ENCODE results near the gene GNPTG.

GNPTG gene

DNA sequence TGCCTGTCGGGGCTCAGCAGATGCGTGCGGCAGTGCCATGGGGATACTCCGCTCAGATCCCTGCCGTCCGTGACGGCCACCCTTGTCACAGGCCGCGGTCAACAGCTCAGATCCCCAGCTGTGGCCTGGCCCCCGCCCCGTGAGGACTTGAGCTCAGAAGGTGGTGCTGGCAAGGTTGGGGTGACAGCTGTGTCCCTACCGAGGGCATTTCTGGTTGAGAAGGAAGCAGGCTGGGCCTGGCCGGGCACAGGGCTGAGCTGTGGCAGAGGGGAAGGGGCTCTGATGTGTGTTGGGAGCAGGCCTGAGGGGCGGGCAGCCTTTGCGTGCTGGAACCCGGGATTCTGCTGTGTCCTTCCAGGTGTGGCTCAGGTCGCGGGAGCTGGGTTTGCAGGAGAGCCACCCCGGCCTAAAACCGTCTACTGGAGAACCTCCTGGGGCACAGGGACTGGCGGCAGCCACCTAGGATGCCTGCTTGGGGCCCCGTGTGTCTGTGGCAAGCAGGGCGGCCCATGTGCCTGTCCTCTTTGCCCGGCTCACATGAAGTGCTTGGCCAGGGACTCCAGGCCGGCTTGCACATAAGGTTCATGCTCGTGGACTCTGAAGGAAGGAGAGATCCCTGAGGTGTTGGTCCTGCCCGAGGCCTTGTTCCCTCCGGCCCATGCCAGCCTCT is 37.2 kb upstream of the GNPTG start:
- Histone ChIP-seq H2BK12ac (ENCODE audit: low read length) (no peak overlapping the region), H4K91ac (ENCODE audit: low read depth, low read length) (no peak overlapping the region), H3K4ac (ENCODE audit: low read depth, low read length) (peak overlapping the region; percentile 86), H4K12ac (ENCODE audit: low read depth, low read length) (no peak overlapping the region), H3K27me3 (ENCODE audit: insufficient read depth, low read length) (no peaks in the 10 kb centered on the region), H3K9ac (ENCODE audit: low read length) (no peak overlapping the region), H3K9me3 (ENCODE audit: insufficient read depth, low read depth, low read length) (peaks cover 4% of the 10 kb centered on the region), H3K79me2 (ENCODE audit: control insufficient read depth, insufficient read depth, low read length, poor library complexity) (peaks cover 42% of the 10 kb centered on the region), H3K18ac (ENCODE audit: low read length) (no peak overlapping the region), H2BK120ac (ENCODE audit: insufficient read depth, low read length, poor library complexity) (no peak overlapping the region), H2AK5ac (ENCODE audit: low read length) (no peak overlapping the region), H3K4me2 (ENCODE audit: low read length) (no peak overlapping the region), H3K14ac (ENCODE audit: low read length) (no peak overlapping the region), H3K4me3 (ENCODE audit: low read depth, low read length) (no peak overlapping the region), H3K79me1 (ENCODE audit: low read length) (no peaks in the 10 kb centered on the region), H4K8ac (ENCODE audit: low read depth, low read length) (no peak overlapping the region), H3K36me3 (ENCODE audit: control insufficient read depth in 1 of 2, insufficient read depth in 2 of 2, low read length in 2 of 2) (peaks cover 70 to 75% of the 10 kb centered on the region in 2 experiments), H3K4me1 (ENCODE audit: control insufficient read depth in 1 of 2, insufficient read depth in 2 of 2, low read length in 2 of 2) (peaks cover 11 to 13% of the 10 kb centered on the region in 2 experiments), H2AFZ (ENCODE audit: insufficient read depth, low read length, poor library complexity) (no peak overlapping the region), H2BK5ac (ENCODE audit: low read depth, low read length, poor library complexity) (no peak overlapping the region), H3K27ac (ENCODE audit: low read depth, low read length) (no peak overlapping the region), H3K23ac (ENCODE audit: low read length) (no peak overlapping the region)
- no peak for DNase-seq
- no CpG with 5 or more reads among the region's 28 CpGs for WGBS (ENCODE audit: extremely low coverage, insufficient coverage, insufficient read length)

DNA sequence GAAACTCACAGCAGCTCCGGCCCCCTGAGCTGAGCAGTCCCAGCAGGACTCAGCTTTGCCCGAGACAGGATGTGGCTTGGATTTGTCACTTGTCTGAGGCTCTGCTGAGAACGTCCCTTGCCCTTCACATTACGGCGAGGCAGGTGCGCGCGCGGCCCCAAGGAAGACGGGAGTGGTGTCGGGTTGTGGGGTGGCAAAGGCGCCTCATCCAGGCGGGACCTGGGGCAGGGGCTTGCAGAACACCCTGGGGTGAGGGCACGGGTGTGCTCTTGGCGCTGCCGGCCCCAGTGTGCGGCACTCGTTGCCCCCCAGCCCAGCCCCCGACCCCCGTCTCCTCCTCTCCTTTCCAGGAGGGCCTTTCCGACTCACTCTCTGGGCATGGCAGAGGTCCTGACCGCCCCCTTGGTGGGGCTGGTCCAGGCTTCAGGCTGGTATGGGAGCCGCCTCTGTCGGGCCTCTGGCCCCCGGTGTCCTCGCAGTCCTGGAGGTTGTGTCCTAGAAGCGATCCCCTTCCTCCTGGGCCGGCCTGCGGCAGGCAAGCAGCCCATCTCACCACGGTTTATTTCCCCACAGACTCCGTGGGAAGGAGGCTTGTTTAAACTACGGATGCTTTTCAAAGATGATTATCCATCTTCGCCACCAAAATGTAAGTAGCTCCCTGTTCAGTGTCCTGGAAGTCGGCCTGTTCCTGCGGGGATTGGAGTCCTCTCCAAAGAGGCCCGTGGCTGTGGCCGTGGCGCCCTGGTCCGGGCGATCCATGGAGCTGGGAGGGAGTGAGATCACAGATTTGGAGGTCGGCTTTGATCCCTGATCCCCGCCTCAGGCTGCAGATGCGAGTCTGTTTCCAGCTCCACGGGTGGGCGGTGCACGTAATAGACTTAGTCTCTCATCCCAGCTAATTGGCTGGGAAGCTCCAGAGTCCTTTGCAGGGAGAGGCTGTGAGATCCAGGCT is 36.4 kb upstream of the GNPTG start:
- H3K27me3 ChIP-seq (ENCODE audit: insufficient read depth, low read length): no peaks in the 10 kb centered on the region
- H4K91ac ChIP-seq (ENCODE audit: low read depth, low read length): no peak overlapping the region
- no peak overlapping the region for H3K4me2 ChIP-seq (ENCODE audit: low read length)
- no peak overlapping the region for H2BK12ac ChIP-seq (ENCODE audit: low read length)
- H2BK120ac ChIP-seq (ENCODE audit: insufficient read depth, low read length, poor library complexity): no peak overlapping the region
- H3K9ac ChIP-seq (ENCODE audit: low read length): no peak overlapping the region
- peak overlapping the region; percentile 16 for H3K4ac ChIP-seq (ENCODE audit: low read depth, low read length)
- peaks cover 78 to 83% of the 10 kb centered on the region in 2 experiments for H3K36me3 ChIP-seq (ENCODE audit: control insufficient read depth in 1 of 2, insufficient read depth in 2 of 2, low read length in 2 of 2)
- H3K27ac ChIP-seq (ENCODE audit: low read depth, low read length): no peak overlapping the region
- peaks cover 36% of the 10 kb centered on the region for H3K79me2 ChIP-seq (ENCODE audit: control insufficient read depth, insufficient read depth, low read length, poor library complexity)
- H3K4me3 ChIP-seq (ENCODE audit: low read depth, low read length): no peak overlapping the region
- H3K18ac ChIP-seq (ENCODE audit: low read length): no peak overlapping the region
- peaks cover 11 to 13% of the 10 kb centered on the region in 2 experiments for H3K4me1 ChIP-seq (ENCODE audit: control insufficient read depth in 1 of 2, insufficient read depth in 2 of 2, low read length in 2 of 2)
- no peak overlapping the region for H4K8ac ChIP-seq (ENCODE audit: low read depth, low read length)
- no peak overlapping the region for H3K23ac ChIP-seq (ENCODE audit: low read length)
- H4K12ac ChIP-seq (ENCODE audit: low read depth, low read length): no peak overlapping the region
- no peaks in the 10 kb centered on the region for H3K79me1 ChIP-seq (ENCODE audit: low read length)
- peaks cover 4% of the 10 kb centered on the region for H3K9me3 ChIP-seq (ENCODE audit: insufficient read depth, low read depth, low read length)
- no peak for DNase-seq
- no peak overlapping the region for H2AFZ ChIP-seq (ENCODE audit: insufficient read depth, low read length, poor library complexity)
- no peak overlapping the region for H3K14ac ChIP-seq (ENCODE audit: low read length)
- no peak overlapping the region for H2AK5ac ChIP-seq (ENCODE audit: low read length)
- no CpG with 5 or more reads among the region's 46 CpGs for WGBS (ENCODE audit: extremely low coverage, insufficient coverage, insufficient read length)
- H2BK5ac ChIP-seq (ENCODE audit: low read depth, low read length, poor library complexity): no peak overlapping the region

DNA sequence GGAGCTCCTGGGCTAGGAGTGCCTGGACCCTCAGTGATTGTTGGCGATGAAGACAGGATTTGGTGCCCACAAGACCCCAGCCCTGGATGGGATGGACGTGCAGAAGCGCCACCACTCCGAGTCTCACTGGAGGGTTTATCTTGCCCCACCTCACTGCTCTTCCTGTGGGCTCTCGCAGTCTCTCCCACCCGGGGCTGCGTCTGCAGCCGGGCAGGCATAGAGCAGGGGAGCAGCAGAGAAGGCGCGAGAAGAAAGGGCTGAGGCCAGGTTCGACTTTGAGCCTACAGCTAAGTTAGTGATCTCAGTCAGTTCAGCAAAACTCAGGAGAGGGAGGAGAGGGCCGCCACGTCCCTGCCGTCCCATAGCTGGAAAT is 35.7 kb upstream of the GNPTG start:
- Histone ChIP-seq H2BK12ac (ENCODE audit: low read length) (no peak overlapping the region), H3K79me1 (ENCODE audit: low read length) (no peaks in the 10 kb centered on the region), H3K4me3 (ENCODE audit: low read depth, low read length) (no peak overlapping the region), H3K14ac (ENCODE audit: low read length) (no peak overlapping the region), H3K9me3 (ENCODE audit: insufficient read depth, low read depth, low read length) (peaks cover 4% of the 10 kb centered on the region), H3K18ac (ENCODE audit: low read length) (no peak overlapping the region), H3K9ac (ENCODE audit: low read length) (no peak overlapping the region), H3K36me3 (ENCODE audit: control insufficient read depth in 1 of 2, insufficient read depth in 2 of 2, low read length in 2 of 2) (peaks cover 84 to 90% of the 10 kb centered on the region in 2 experiments), H3K23ac (ENCODE audit: low read length) (no peak overlapping the region), H3K27ac (ENCODE audit: low read depth, low read length) (no peak overlapping the region), H3K4me2 (ENCODE audit: low read length) (no peak overlapping the region), H4K12ac (ENCODE audit: low read depth, low read length) (no peak overlapping the region), H2AK5ac (ENCODE audit: low read length) (no peak overlapping the region), H2BK5ac (ENCODE audit: low read depth, low read length, poor library complexity) (no peak overlapping the region), H3K4ac (ENCODE audit: low read depth, low read length) (no peak overlapping the region), H2BK120ac (ENCODE audit: insufficient read depth, low read length, poor library complexity) (no peak overlapping the region), H4K8ac (ENCODE audit: low read depth, low read length) (no peak overlapping the region), H3K79me2 (ENCODE audit: control insufficient read depth, insufficient read depth, low read length, poor library complexity) (peaks cover 30% of the 10 kb centered on the region), H3K4me1 (ENCODE audit: control insufficient read depth in 1 of 2, insufficient read depth in 2 of 2, low read length in 2 of 2) (peaks cover 8 to 9% of the 10 kb centered on the region in 2 experiments), H3K27me3 (ENCODE audit: insufficient read depth, low read length) (no peaks in the 10 kb centered on the region), H4K91ac (ENCODE audit: low read depth, low read length) (no peak overlapping the region), H2AFZ (ENCODE audit: insufficient read depth, low read length, poor library complexity) (no peak overlapping the region)
- WGBS (ENCODE audit: extremely low coverage, insufficient coverage, insufficient read length): no CpG with 5 or more reads among the region's 14 CpGs
- DNase-seq: no peak

DNA sequence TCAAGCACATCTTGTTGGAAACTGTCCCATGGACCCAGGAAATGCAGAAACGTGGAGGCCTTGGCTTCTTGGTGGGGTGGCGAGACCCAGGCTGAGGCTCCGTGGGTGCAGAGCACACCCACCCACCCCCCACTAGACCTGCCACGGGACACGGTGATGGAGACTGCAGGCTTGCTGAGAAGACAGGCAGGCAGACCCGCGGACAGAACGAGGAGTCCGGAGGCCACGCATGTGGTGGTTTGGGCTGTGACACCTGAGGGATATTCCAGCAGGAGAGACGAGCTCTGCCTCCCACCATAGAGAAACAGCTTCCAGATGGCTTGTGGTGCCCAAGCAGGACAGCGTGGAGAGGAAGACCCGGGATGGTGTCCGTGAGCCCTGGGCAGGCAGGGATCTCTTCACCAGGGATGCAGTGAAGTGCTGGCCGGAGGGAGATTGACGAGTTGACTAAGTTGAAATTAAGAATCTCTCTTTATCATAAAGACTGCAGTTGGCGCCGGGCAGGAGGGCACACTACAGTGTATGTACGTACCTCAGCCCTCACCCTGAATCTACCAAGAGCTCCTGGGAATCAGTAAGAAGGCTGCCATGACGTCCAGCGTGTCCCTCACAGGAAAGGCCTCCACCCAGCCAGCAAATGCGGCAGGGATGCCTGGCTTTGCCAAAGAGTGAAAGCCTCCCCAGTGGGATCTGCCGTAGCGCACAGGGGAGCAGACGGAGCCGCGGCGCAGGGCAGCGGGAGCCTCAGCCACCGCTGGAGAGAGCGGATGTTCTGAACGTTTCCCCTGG is 34.1 kb upstream of the GNPTG start:
- Histone ChIP-seq H3K79me1 (ENCODE audit: low read length) (no peaks in the 10 kb centered on the region), H3K4me1 (ENCODE audit: control insufficient read depth in 1 of 2, insufficient read depth in 2 of 2, low read length in 2 of 2) (no peaks in the 10 kb centered on the region), H3K4me3 (ENCODE audit: low read depth, low read length) (no peak overlapping the region), H2BK5ac (ENCODE audit: low read depth, low read length, poor library complexity) (no peak overlapping the region), H3K27me3 (ENCODE audit: insufficient read depth, low read length) (no peaks in the 10 kb centered on the region), H4K91ac (ENCODE audit: low read depth, low read length) (no peak overlapping the region), H3K9me3 (ENCODE audit: insufficient read depth, low read depth, low read length) (peaks cover 4% of the 10 kb centered on the region), H3K18ac (ENCODE audit: low read length) (no peak overlapping the region), H3K4me2 (ENCODE audit: low read length) (no peak overlapping the region), H3K27ac (ENCODE audit: low read depth, low read length) (no peak overlapping the region), H3K23ac (ENCODE audit: low read length) (no peak overlapping the region), H3K14ac (ENCODE audit: low read length) (no peak overlapping the region), H3K9ac (ENCODE audit: low read length) (no peak overlapping the region), H2AFZ (ENCODE audit: insufficient read depth, low read length, poor library complexity) (no peak overlapping the region), H4K8ac (ENCODE audit: low read depth, low read length) (no peak overlapping the region), H4K12ac (ENCODE audit: low read depth, low read length) (no peak overlapping the region), H2BK120ac (ENCODE audit: insufficient read depth, low read length, poor library complexity) (no peak overlapping the region), H2BK12ac (ENCODE audit: low read length) (no peak overlapping the region), H3K79me2 (ENCODE audit: control insufficient read depth, insufficient read depth, low read length, poor library complexity) (peaks cover 13% of the 10 kb centered on the region), H3K4ac (ENCODE audit: low read depth, low read length) (no peak overlapping the region), H3K36me3 (ENCODE audit: control insufficient read depth in 1 of 2, insufficient read depth in 2 of 2, low read length in 2 of 2) (peaks cover 91 to 93% of the 10 kb centered on the region in 2 experiments), H2AK5ac (ENCODE audit: low read length) (no peak overlapping the region)
- no CpG with 5 or more reads among the region's 32 CpGs for WGBS (ENCODE audit: extremely low coverage, insufficient coverage, insufficient read length)
- DNase-seq: no peak
